Measurements from ENCODE around the gene VPS41. TPM values are rescaled to one million over a fixed set of nuclear protein-coding genes. Genes with fewer than 3 reads are reported as not detected.

The VPS41 gene
- total and polyA plus RNA-seq, 3 experiments from 2014 or later = 46.7 to 66.9 (median 66.0) TPM

DNA sequence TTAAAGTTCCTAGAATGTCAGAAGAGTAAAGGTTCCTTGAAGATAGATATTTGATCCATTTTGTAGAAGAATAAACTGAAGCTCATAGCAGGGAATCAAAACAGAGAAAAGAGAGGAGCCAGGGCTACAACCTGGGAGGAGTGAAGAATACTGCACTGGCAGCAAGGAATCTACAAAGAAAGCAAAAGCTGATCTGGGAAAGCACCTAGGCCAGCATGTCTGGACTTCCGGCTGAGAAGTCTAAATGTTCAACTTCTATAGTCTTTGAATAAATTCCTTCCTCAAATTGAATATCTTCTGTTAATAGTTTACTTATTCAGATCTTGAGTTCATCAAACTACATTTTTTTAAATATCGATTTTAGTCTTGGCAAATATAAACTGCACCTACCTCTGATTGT, 78.2 kb downstream of the VPS41 start:
- no peaks in the 10 kb centered on the region for H3K9me3 ChIP-seq (ENCODE audit: low read length)
- H3K36me3 ChIP-seq (ENCODE audit: insufficient read depth, low read length) = no peaks in the 10 kb centered on the region
- no peaks in the 10 kb centered on the region for H3K4me1 ChIP-seq (ENCODE audit: insufficient read depth, low read length)
- no peak overlapping the region for H3K27ac ChIP-seq (ENCODE audit: low read depth, low read length)
- Mint-ChIP-seq H3K9me3 (no peaks in the 10 kb centered on the region), H3K27me3 (no peaks in the 10 kb centered on the region), H3K4me1 (peaks cover 12 to 35% (median 19%) of the 10 kb centered on the region in 3 donors), H3K4me3 (no peak overlapping the region), H3K27ac (peak overlapping the region in 2 of 8 donors; percentile 11 to 29), H3K36me3 (peaks cover 1 to 21% (median 5%) of the 10 kb centered on the region in 3 donors)
- CTCF ChIA-PET = no interaction called here
- H3K4me3 ChIP-seq (ENCODE audit: low read length) = no peak overlapping the region
- DNase-seq = no peak
- POLR2A ChIA-PET = no interaction called here
- no peaks in the 10 kb centered on the region for H3K27me3 ChIP-seq (ENCODE audit: insufficient read depth, low read length, poor library complexity, severe bottlenecking)

- Mint-ChIP-seq H3K4me3 (no peak overlapping the region), H3K27ac (no peak overlapping the region), H3K4me1 (peaks cover 12 to 36% (median 22%) of the 10 kb centered on the region in 3 donors), H3K9me3 (peaks cover 0 to 3% (median 0%) of the 10 kb centered on the region in 5 donors), H3K27me3 (no peaks in the 10 kb centered on the region), H3K36me3 (peaks cover 4 to 22% (median 5%) of the 10 kb centered on the region in 3 donors)
- Histone ChIP-seq H3K27me3 (ENCODE audit: insufficient read depth, low read length, poor library complexity, severe bottlenecking) (no peaks in the 10 kb centered on the region), H3K9me3 (ENCODE audit: low read length) (no peaks in the 10 kb centered on the region), H3K36me3 (ENCODE audit: insufficient read depth, low read length) (no peaks in the 10 kb centered on the region), H3K4me1 (ENCODE audit: insufficient read depth, low read length) (no peaks in the 10 kb centered on the region), H3K27ac (ENCODE audit: low read depth, low read length) (no peak overlapping the region), H3K4me3 (ENCODE audit: low read length) (no peak overlapping the region)
- POLR2A ChIA-PET = no interaction called here
- DNase-seq = no peak
- CTCF ChIA-PET = no interaction called here
Observed at GRCh38 chr7:38829488-38830165, 79.4 kb downstream of the VPS41 start.

GRCh38 chr7:38828026-38828425, 81.0 kb downstream of the VPS41 start:
- Histone ChIP-seq H3K27ac (ENCODE audit: low read depth, low read length) (no peak overlapping the region), H3K36me3 (ENCODE audit: insufficient read depth, low read length) (no peaks in the 10 kb centered on the region), H3K4me3 (ENCODE audit: low read length) (no peak overlapping the region), H3K4me1 (ENCODE audit: insufficient read depth, low read length) (no peaks in the 10 kb centered on the region), H3K27me3 (ENCODE audit: insufficient read depth, low read length, poor library complexity, severe bottlenecking) (no peaks in the 10 kb centered on the region), H3K9me3 (ENCODE audit: low read length) (no peaks in the 10 kb centered on the region)
- no peak for DNase-seq
- Mint-ChIP-seq H3K27me3 (no peaks in the 10 kb centered on the region), H3K9me3 (peaks cover 0 to 6% (median 0%) of the 10 kb centered on the region in 5 donors), H3K4me3 (no peak overlapping the region), H3K27ac (no peak overlapping the region), H3K4me1 (peaks cover 8 to 30% (median 18%) of the 10 kb centered on the region in 3 donors), H3K36me3 (peaks cover 4 to 30% (median 15%) of the 10 kb centered on the region in 3 donors)
- CTCF ChIA-PET = no interaction called here
- POLR2A ChIA-PET = no interaction called here

DNA sequence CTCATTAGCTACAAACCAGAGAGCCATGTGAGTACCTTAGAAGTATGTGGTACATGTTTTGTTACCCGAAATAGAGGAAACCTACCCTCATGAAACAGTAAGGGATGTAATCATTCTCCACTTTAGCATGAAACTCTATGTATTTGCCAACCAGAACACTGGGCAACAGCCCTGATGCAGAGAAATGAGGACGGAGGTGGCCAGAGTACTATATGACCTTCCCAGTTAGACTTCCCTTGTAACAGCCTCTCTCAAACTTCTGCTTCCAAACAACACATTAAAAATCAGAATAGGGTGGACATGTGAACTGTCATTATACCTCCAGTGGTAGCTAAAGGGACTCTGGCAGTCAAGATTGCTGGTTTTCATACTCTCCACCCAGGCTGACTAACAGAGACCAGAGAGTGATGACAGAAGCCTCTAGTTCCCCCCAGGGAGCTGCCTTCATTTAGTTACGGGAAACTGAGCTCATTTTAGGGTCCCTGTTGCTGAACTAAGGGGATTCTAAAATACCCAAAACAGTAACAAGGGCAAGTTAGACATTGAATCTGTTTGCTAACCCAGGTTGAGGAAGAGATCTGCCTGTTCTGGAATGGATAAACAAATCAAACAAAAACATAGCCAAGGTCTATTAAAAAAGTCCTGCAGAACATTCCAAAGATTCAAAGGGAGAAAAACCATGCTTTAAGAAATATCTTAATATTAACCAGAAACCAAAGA, 83.1 kb downstream of the VPS41 start:
- Mint-ChIP-seq H3K27ac (peak overlapping the region in 2 of 8 donors; percentile 12 to 56), H3K27me3 (no peaks in the 10 kb centered on the region), H3K4me3 (no peak overlapping the region), H3K36me3 (peaks cover 3 to 32% (median 22%) of the 10 kb centered on the region in 3 donors), H3K9me3 (peaks cover 0 to 6% (median 0%) of the 10 kb centered on the region in 5 donors), H3K4me1 (peaks cover 2 to 16% (median 8%) of the 10 kb centered on the region in 3 donors)
- no peak overlapping the region for H3K4me3 ChIP-seq (ENCODE audit: low read length)
- no peaks in the 10 kb centered on the region for H3K4me1 ChIP-seq (ENCODE audit: insufficient read depth, low read length)
- H3K36me3 ChIP-seq (ENCODE audit: insufficient read depth, low read length) = no peaks in the 10 kb centered on the region
- CTCF ChIA-PET = interaction anchor here (1.2 kb wide), 1 partner anchor 11 kb away, joined by 3 read pairs; no protein-coding TSS in a partner anchor
- no peak overlapping the region for H3K27ac ChIP-seq (ENCODE audit: low read depth, low read length)
- no peak for DNase-seq
- no peaks in the 10 kb centered on the region for H3K27me3 ChIP-seq (ENCODE audit: insufficient read depth, low read length, poor library complexity, severe bottlenecking)
- POLR2A ChIA-PET = no interaction called here
- no peaks in the 10 kb centered on the region for H3K9me3 ChIP-seq (ENCODE audit: low read length)

DNA sequence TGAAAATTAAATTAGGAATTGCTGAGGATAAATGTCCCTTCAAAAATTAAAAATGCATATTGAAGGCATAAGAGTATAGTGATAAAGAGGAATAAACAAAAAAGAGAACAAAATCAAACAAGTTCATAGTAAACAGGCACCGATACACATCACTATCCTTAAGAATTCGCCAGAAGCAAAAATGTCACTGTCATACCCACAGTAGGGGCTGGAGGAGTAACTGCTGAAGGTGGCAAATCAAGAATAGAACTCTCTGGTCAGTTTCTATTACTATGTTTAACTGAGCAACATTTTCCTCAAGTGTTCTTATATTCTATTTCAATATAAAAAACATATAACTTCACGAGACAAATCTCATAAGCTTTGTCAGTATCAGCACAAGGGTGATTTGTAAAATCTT, 84.0 kb downstream of the VPS41 start:
- Mint-ChIP-seq H3K4me3 (no peak overlapping the region), H3K27ac (no peak overlapping the region), H3K9me3 (peaks cover 0 to 6% (median 0%) of the 10 kb centered on the region in 5 donors), H3K4me1 (peaks cover 0 to 13% (median 8%) of the 10 kb centered on the region in 3 donors), H3K27me3 (no peaks in the 10 kb centered on the region), H3K36me3 (peaks cover 3 to 25% (median 22%) of the 10 kb centered on the region in 3 donors)
- POLR2A ChIA-PET = no interaction called here
- Histone ChIP-seq H3K9me3 (ENCODE audit: low read length) (no peaks in the 10 kb centered on the region), H3K36me3 (ENCODE audit: insufficient read depth, low read length) (no peaks in the 10 kb centered on the region), H3K4me3 (ENCODE audit: low read length) (no peak overlapping the region), H3K27me3 (ENCODE audit: insufficient read depth, low read length, poor library complexity, severe bottlenecking) (no peaks in the 10 kb centered on the region), H3K27ac (ENCODE audit: low read depth, low read length) (no peak overlapping the region), H3K4me1 (ENCODE audit: insufficient read depth, low read length) (no peaks in the 10 kb centered on the region)
- CTCF ChIA-PET = interaction anchor here (1.2 kb wide), 1 partner anchor 10 kb away, joined by 3 read pairs; no protein-coding TSS in a partner anchor
- no peak for DNase-seq

DNA sequence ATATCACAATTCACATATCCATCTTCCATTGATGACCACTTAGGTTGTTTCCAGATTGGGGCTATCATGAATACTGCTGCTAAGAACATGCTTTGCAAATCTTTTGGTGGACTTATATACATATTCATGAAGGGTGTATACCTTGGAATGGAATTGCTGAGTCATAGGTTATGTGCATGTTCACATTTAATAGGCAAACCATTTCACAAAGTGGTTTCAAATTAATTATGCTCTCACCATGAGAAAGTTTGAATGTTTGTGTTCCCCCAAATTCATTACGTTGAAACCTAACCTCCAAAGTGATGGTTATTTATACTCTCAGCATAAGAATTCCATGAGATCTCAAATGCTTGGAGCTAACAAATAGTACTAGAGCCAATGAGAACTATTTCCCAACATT, 86.4 kb downstream of the VPS41 start:
- Histone ChIP-seq H3K36me3 (ENCODE audit: insufficient read depth, low read length) (no peaks in the 10 kb centered on the region), H3K27me3 (ENCODE audit: insufficient read depth, low read length, poor library complexity, severe bottlenecking) (no peaks in the 10 kb centered on the region), H3K9me3 (ENCODE audit: low read length) (no peaks in the 10 kb centered on the region), H3K4me1 (ENCODE audit: insufficient read depth, low read length) (no peaks in the 10 kb centered on the region), H3K27ac (ENCODE audit: low read depth, low read length) (peak overlapping the region; percentile 8), H3K4me3 (ENCODE audit: low read length) (no peak overlapping the region)
- Mint-ChIP-seq H3K4me3 (no peak overlapping the region), H3K27me3 (no peaks in the 10 kb centered on the region), H3K4me1 (peaks cover 0 to 10% (median 8%) of the 10 kb centered on the region in 3 donors), H3K27ac (no peak overlapping the region), H3K36me3 (peaks cover 8 to 27% (median 13%) of the 10 kb centered on the region in 3 donors), H3K9me3 (peaks cover 0 to 6% (median 0%) of the 10 kb centered on the region in 5 donors)
- ChIA-PET POLR2A (no interaction called here), CTCF (no interaction called here)
- no peak for DNase-seq

GRCh38 chr7:38820571-38820970, 88.4 kb downstream of the VPS41 start:
- no peaks in the 10 kb centered on the region for H3K4me1 ChIP-seq (ENCODE audit: insufficient read depth, low read length)
- Mint-ChIP-seq H3K4me3 (no peak overlapping the region), H3K27ac (no peak overlapping the region), H3K27me3 (no peaks in the 10 kb centered on the region), H3K4me1 (peaks cover 0 to 4% (median 0%) of the 10 kb centered on the region in 3 donors), H3K36me3 (peaks cover 18 to 35% (median 24%) of the 10 kb centered on the region in 3 donors), H3K9me3 (peaks cover 0 to 6% (median 0%) of the 10 kb centered on the region in 5 donors)
- POLR2A ChIA-PET = no interaction called here
- H3K27ac ChIP-seq (ENCODE audit: low read depth, low read length) = no peak overlapping the region
- CTCF ChIA-PET = no interaction called here
- DNase-seq = no peak
- no peaks in the 10 kb centered on the region for H3K36me3 ChIP-seq (ENCODE audit: insufficient read depth, low read length)
- H3K4me3 ChIP-seq (ENCODE audit: low read length) = no peak overlapping the region
- H3K9me3 ChIP-seq (ENCODE audit: low read length) = no peaks in the 10 kb centered on the region
- no peaks in the 10 kb centered on the region for H3K27me3 ChIP-seq (ENCODE audit: insufficient read depth, low read length, poor library complexity, severe bottlenecking)

DNA sequence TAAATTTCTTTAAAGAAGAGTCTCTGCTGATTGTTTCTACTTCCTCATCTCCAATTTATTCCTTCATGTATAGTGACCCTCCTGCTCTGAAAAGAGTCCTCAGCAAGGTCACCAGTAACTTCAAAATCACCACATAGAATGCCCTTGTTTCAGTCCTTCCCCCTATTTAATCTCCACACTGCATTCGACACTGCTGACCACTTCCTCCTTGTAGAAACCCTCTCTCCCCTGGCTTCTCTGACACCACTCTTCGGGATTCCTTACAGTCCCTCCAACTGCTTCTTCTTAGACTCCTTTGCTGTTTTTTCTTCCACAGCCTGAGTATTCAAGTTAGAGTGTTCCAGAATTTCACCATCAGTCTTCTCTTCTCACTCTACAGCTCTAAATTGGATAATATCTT, 89.5 kb downstream of the VPS41 start:
- no peak overlapping the region for H3K4me3 ChIP-seq (ENCODE audit: low read length)
- no peak overlapping the region for H3K27ac Mint-ChIP-seq
- ChIA-PET POLR2A (no interaction called here), CTCF (no interaction called here)
- H3K4me1 Mint-ChIP-seq = no peaks in the 10 kb centered on the region
- no peak overlapping the region for H3K27ac ChIP-seq (ENCODE audit: low read depth, low read length)
- H3K36me3 ChIP-seq (ENCODE audit: insufficient read depth, low read length) = no peaks in the 10 kb centered on the region
- no peaks in the 10 kb centered on the region for H3K27me3 Mint-ChIP-seq
- peaks cover 0 to 4% (median 0%) of the 10 kb centered on the region in 5 donors for H3K9me3 Mint-ChIP-seq
- H3K9me3 ChIP-seq (ENCODE audit: low read length) = no peaks in the 10 kb centered on the region
- no peak for DNase-seq
- no peak overlapping the region for H3K4me3 Mint-ChIP-seq
- no peaks in the 10 kb centered on the region for H3K4me1 ChIP-seq (ENCODE audit: insufficient read depth, low read length)
- H3K36me3 Mint-ChIP-seq = peaks cover 19 to 35% (median 30%) of the 10 kb centered on the region in 3 donors
- H3K27me3 ChIP-seq (ENCODE audit: insufficient read depth, low read length, poor library complexity, severe bottlenecking) = no peaks in the 10 kb centered on the region

Data from CD8-positive, alpha-beta memory T cell (primary cell).